WTC11 (cell line): ENCODE measurements around the gene NIP7.

ENCODE experiments used
- AFF4 ChIP-seq: sonication (generic); formaldehyde crosslinking; IDR thresholded peaks from 2 replicates; pipeline ENCODE4 v1.8.1; 2023; ENCODE audit warnings: mild to moderate bottlenecking, missing genetic modification reagents, borderline replicate concordance
- CREB1 ChIP-seq: sonication (generic); formaldehyde crosslinking; IDR thresholded peaks from 2 replicates; pipeline ENCODE4 v1.8.0; 2023; ENCODE audit warnings: mild to moderate bottlenecking, missing genetic modification reagents
- CTCF ChIP-seq: fragments of 200-600 bp; IDR thresholded peaks from 2 replicates; pipeline ENCODE4 v1.8.0; 2022; ENCODE audit warnings: antibody characterized with exemption
- JAZF1 ChIP-seq: fragments of 250-450 bp; sonication (Bioruptor Pico); IDR thresholded peaks from 2 replicates; pipeline ENCODE4 v1.9.0; 2021; ENCODE audit warnings: moderate library complexity, mild to moderate bottlenecking, inconsistent platforms
- JUN ChIP-seq: sonication (generic); formaldehyde crosslinking; IDR thresholded peaks from 2 replicates; pipeline ENCODE4 v1.8.0; 2023; ENCODE audit warnings: mild to moderate bottlenecking, missing genetic modification reagents
- TCF7 ChIP-seq: sonication (generic); formaldehyde crosslinking; IDR thresholded peaks from 2 replicates; pipeline ENCODE4 v1.8.0; 2022; ENCODE audit warnings: mild to moderate bottlenecking, low read depth, missing genetic modification reagents, moderate library complexity
- USF2 ChIP-seq: sonication (generic); formaldehyde crosslinking; IDR thresholded peaks from 2 replicates; pipeline ENCODE4 v1.8.1; 2023; ENCODE audit warnings: mild to moderate bottlenecking, missing genetic modification reagents, moderate library complexity
- ZNF232 ChIP-seq: sonication (generic); formaldehyde crosslinking; IDR thresholded peaks from 2 replicates; pipeline ENCODE4 v1.8.0; 2022; ENCODE audit warnings: mild to moderate bottlenecking, missing genetic modification reagents
- ZNF423 ChIP-seq: fragments of 250-450 bp; sonication (Bioruptor Pico); IDR thresholded peaks from 2 replicates; pipeline ENCODE4 v2.1.2; 2022; ENCODE audit warnings: mild to moderate bottlenecking, moderate library complexity

- TF ChIP-seq CTCF (no peak), ZNF423 (CRISPR knock-in tag) (no peak), CREB1 (no peak), ZNF232 (CRISPR knock-in tag) (no peak), USF2 (CRISPR knock-in tag) (no peak), AFF4 (CRISPR knock-in tag) (no peak), TCF7 (no peak), JUN (no peak), JAZF1 (no peak)
These were observed 10.7 kb upstream of the NIP7 start for GRCh38 chr16:69328854-69329316.
